ENCODE results near the gene GNG12.

The GNG12 gene

GRCh38 chr1:67689267-67690017 is 143.8 kb downstream of the GNG12 start:
- TF ChIP-seq EZH2phosphoT487 (IDR thresholded peaks at IDR 0.05; ENCODE audit: borderline replicate concordance): no peak
- TF ChIP-seq, protein P1, sequence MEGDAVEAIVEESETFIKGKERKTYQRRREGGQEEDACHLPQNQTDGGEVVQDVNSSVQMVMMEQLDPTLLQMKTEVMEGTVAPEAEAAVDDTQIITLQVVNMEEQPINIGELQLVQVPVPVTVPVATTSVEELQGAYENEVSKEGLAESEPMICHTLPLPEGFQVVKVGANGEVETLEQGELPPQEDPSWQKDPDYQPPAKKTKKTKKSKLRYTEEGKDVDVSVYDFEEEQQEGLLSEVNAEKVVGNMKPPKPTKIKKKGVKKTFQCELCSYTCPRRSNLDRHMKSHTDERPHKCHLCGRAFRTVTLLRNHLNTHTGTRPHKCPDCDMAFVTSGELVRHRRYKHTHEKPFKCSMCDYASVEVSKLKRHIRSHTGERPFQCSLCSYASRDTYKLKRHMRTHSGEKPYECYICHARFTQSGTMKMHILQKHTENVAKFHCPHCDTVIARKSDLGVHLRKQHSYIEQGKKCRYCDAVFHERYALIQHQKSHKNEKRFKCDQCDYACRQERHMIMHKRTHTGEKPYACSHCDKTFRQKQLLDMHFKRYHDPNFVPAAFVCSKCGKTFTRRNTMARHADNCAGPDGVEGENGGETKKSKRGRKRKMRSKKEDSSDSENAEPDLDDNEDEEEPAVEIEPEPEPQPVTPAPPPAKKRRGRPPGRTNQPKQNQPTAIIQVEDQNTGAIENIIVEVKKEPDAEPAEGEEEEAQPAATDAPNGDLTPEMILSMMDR (conservative IDR thresholded peaks at IDR 0.05; ENCODE audit: low read length): no peak
- no peaks in the 10 kb centered on the region for H3K9me3 ChIP-seq (ENCODE audit: insufficient read depth, low read depth, low read length)
- peaks cover 10% of the 10 kb centered on the region; the same call in 1 of the 2 replicates for H3F3A ChIP-seq (ENCODE audit: low read depth)
- H3K9me2 ChIP-seq (replicated peaks; ENCODE audit: low read depth, low read length): no peaks in the 10 kb centered on the region
- peaks cover 4% of the 10 kb centered on the region for H3K36me3 ChIP-seq (ENCODE audit: insufficient read depth, low read length)
- no peak overlapping the region for H2AFZ ChIP-seq (ENCODE audit: low read length)
- peaks cover 40% of the 10 kb centered on the region for H3K4me1 ChIP-seq (ENCODE audit: insufficient read depth, low read length, poor library complexity, severe bottlenecking)
- peak overlapping the region; percentile 56 for H3K9ac ChIP-seq (ENCODE audit: low read depth, low read length, poor library complexity, severe bottlenecking)
- H3K27me3 ChIP-seq (ENCODE audit: insufficient read depth, low read length, poor library complexity, severe bottlenecking): peaks cover 11% of the 10 kb centered on the region
- peaks cover 27% of the 10 kb centered on the region for H3K79me2 ChIP-seq (ENCODE audit: insufficient read depth, low read length)
- H3K4me2 ChIP-seq (ENCODE audit: low read depth, low read length, poor library complexity, severe bottlenecking): peak overlapping the region; percentile 87
- peak overlapping the region; percentile 82 for H3K4me3 ChIP-seq (ENCODE audit: low read length, poor library complexity, severe bottlenecking)
- peaks cover 17% of the 10 kb centered on the region for H4K20me1 ChIP-seq (ENCODE audit: insufficient read depth, low read length, poor library complexity, severe bottlenecking)

- Histone ChIP-seq H3K4me3 (ENCODE audit: low read length, poor library complexity, severe bottlenecking) (peak overlapping the region; percentile 82), H3K36me3 (ENCODE audit: insufficient read depth, low read length) (peaks cover 4% of the 10 kb centered on the region), H4K20me1 (ENCODE audit: insufficient read depth, low read length, poor library complexity, severe bottlenecking) (peaks cover 17% of the 10 kb centered on the region), H3K4me1 (ENCODE audit: insufficient read depth, low read length, poor library complexity, severe bottlenecking) (peaks cover 48% of the 10 kb centered on the region), H3F3A (ENCODE audit: low read depth) (peaks cover 10% of the 10 kb centered on the region; the same call in 1 of the 2 replicates), H3K9ac (ENCODE audit: low read depth, low read length, poor library complexity, severe bottlenecking) (peak overlapping the region; percentile 98), H3K79me2 (ENCODE audit: insufficient read depth, low read length) (peaks cover 27% of the 10 kb centered on the region), H2AFZ (ENCODE audit: low read length) (no peak overlapping the region), H3K27me3 (ENCODE audit: insufficient read depth, low read length, poor library complexity, severe bottlenecking) (peaks cover 11% of the 10 kb centered on the region), H3K9me3 (ENCODE audit: insufficient read depth, low read depth, low read length) (no peaks in the 10 kb centered on the region), H3K9me2 (replicated peaks; ENCODE audit: low read depth, low read length) (no peaks in the 10 kb centered on the region), H3K4me2 (ENCODE audit: low read depth, low read length, poor library complexity, severe bottlenecking) (peak overlapping the region; percentile 87)
- TF ChIP-seq, protein P1 (conservative IDR thresholded peaks at IDR 0.05; ENCODE audit: low read length): no peak
- TF ChIP-seq EZH2phosphoT487 (IDR thresholded peaks at IDR 0.05; ENCODE audit: borderline replicate concordance): no peak
Measured at GRCh38 chr1:67688526-67689219, 144.6 kb downstream of the GNG12 start.

GRCh38 chr1:67687649-67688048 is 145.6 kb downstream of the GNG12 start:
- H3K4me3 ChIP-seq (ENCODE audit: low read length, poor library complexity, severe bottlenecking): peak overlapping the region; percentile 82
- H3K4me1 ChIP-seq (ENCODE audit: insufficient read depth, low read length, poor library complexity, severe bottlenecking): peaks cover 48% of the 10 kb centered on the region
- H3K4me2 ChIP-seq (ENCODE audit: low read depth, low read length, poor library complexity, severe bottlenecking): peak overlapping the region; percentile 87
- H3K79me2 ChIP-seq (ENCODE audit: insufficient read depth, low read length): peaks cover 27% of the 10 kb centered on the region
- H3F3A ChIP-seq (ENCODE audit: low read depth): peaks cover 10% of the 10 kb centered on the region; the same call in 1 of the 2 replicates
- no peak overlapping the region for H2AFZ ChIP-seq (ENCODE audit: low read length)
- peaks cover 11% of the 10 kb centered on the region for H3K27me3 ChIP-seq (ENCODE audit: insufficient read depth, low read length, poor library complexity, severe bottlenecking)
- no peaks in the 10 kb centered on the region for H3K9me3 ChIP-seq (ENCODE audit: insufficient read depth, low read depth, low read length)
- H3K9me2 ChIP-seq (replicated peaks; ENCODE audit: low read depth, low read length): no peaks in the 10 kb centered on the region
- H3K9ac ChIP-seq (ENCODE audit: low read depth, low read length, poor library complexity, severe bottlenecking): peak overlapping the region; percentile 98
- no peak for TF ChIP-seq EZH2phosphoT487 (IDR thresholded peaks at IDR 0.05; ENCODE audit: borderline replicate concordance)
- TF ChIP-seq, protein P1 (conservative IDR thresholded peaks at IDR 0.05; ENCODE audit: low read length): no peak
- H3K36me3 ChIP-seq (ENCODE audit: insufficient read depth, low read length): peaks cover 4% of the 10 kb centered on the region
- peaks cover 17% of the 10 kb centered on the region for H4K20me1 ChIP-seq (ENCODE audit: insufficient read depth, low read length, poor library complexity, severe bottlenecking)
